Upper lobe of right lung (tissue), 1 donor: Measurements from ENCODE around the gene KIFC1. TPM values are rescaled to one million over a fixed set of nuclear protein-coding genes. Genes with fewer than 3 reads are reported as not detected.
A peak's percentile ranks its signal among the peaks of the same experiment; 100 is the strongest.

Experiments used
- ATAC-seq: fragments of 200-7000 bp; cut with Tn5 transposase; one replicate; pipeline ENCODE4 v1.9.1; 2020; ENCODE audit warnings: mild to moderate bottlenecking, moderate library complexity
- DNase-seq: peaks from one replicate; pipeline ENCODE4 v3.0.0-alpha.2; 2020
- H3K27ac ChIP-seq: fragments of 200-600 bp; one replicate; pipeline ENCODE4 v1.8.0; 2022
- H3K27me3 ChIP-seq: fragments of 200-600 bp; one replicate; pipeline ENCODE4 v1.8.0; 2022; ENCODE audit warnings: mild to moderate bottlenecking
- H3K36me3 ChIP-seq: fragments of 200-600 bp; one replicate; pipeline ENCODE4 v1.8.0; 2022
- H3K4me1 ChIP-seq: fragments of 200-600 bp; one replicate; pipeline ENCODE4 v1.8.0; 2022
- H3K4me3 ChIP-seq: fragments of 200-600 bp; one replicate; pipeline ENCODE4 v1.8.0; 2022; ENCODE audit warnings: mild to moderate bottlenecking
- H3K9me3 ChIP-seq: fragments of 200-600 bp; one replicate; pipeline ENCODE4 v1.8.0; 2022
- CTCF ChIP-seq: fragments of 200-600 bp; IDR thresholded peaks from one replicate; pipeline ENCODE4 v1.8.0; 2022; ENCODE audit warnings: antibody characterized with exemption
- intact Hi-C: fragments of 100-400 bp; cut with DNase I; formaldehyde crosslinking; loops from one replicate; pipeline ENCODE4 v1.11.0; 2022
- total RNA-seq: library from RNA; stranded (reverse); fragmentation: NEBNext Ultra II Directional; extraction: Animal tissue kit (Norgen Biotek cat#: 25700); gene quantifications from one replicate; pipeline ENCODE4 v1.2.1, GENCODE V29; 2021
- donor health status: DM: no; HTN: yes; CAD: no; lungs with severe emphysema.

KIFC1 gene
- total RNA-seq, 1 donor from 2014 or later, result 2.3 TPM

GRCh38 chr6:33442283-33442682, 50.7 kb downstream of the KIFC1 start:
- Histone ChIP-seq H3K4me3 (no peak overlapping the region), H3K4me1 (no peaks in the 10 kb centered on the region), H3K36me3 (peaks cover 29% of the 10 kb centered on the region), H3K27me3 (no peaks in the 10 kb centered on the region), H3K9me3 (no peaks in the 10 kb centered on the region), H3K27ac (no peak overlapping the region)
- TF ChIP-seq CTCF, result no peak
- DNase-seq (no peak), ATAC-seq (no peak)
- intact Hi-C loops, result no loop called here

GRCh38 chr6:33443025-33443424, 51.4 kb downstream of the KIFC1 start:
- Histone ChIP-seq H3K27ac (no peak overlapping the region), H3K4me3 (no peak overlapping the region), H3K36me3 (peaks cover 28% of the 10 kb centered on the region), H3K4me1 (no peaks in the 10 kb centered on the region), H3K9me3 (no peaks in the 10 kb centered on the region), H3K27me3 (no peaks in the 10 kb centered on the region)
- intact Hi-C loops, result no loop called here
- no peak for ATAC-seq
- DNase-seq, result no peak
- TF ChIP-seq CTCF, result no peak

GRCh38 chr6:33443619-33444504, 52.2 kb downstream of the KIFC1 start:
- H3K9me3 ChIP-seq, result no peaks in the 10 kb centered on the region
- H3K27me3 ChIP-seq, result no peaks in the 10 kb centered on the region
- no peak for ATAC-seq
- no peak for TF ChIP-seq CTCF
- intact Hi-C loops, result no loop called here
- no peak overlapping the region for H3K4me3 ChIP-seq
- DNase-seq, result no peak
- no peaks in the 10 kb centered on the region for H3K4me1 ChIP-seq
- no peak overlapping the region for H3K27ac ChIP-seq
- peaks cover 28% of the 10 kb centered on the region for H3K36me3 ChIP-seq

- no peak overlapping the region for H3K4me3 ChIP-seq
- H3K27ac ChIP-seq, result peak overlapping the region; percentile 61
- TF ChIP-seq CTCF, result no peak
- H3K27me3 ChIP-seq, result no peaks in the 10 kb centered on the region
- H3K4me1 ChIP-seq, result no peaks in the 10 kb centered on the region
- no peak for DNase-seq
- H3K36me3 ChIP-seq, result peaks cover 28% of the 10 kb centered on the region
- H3K9me3 ChIP-seq, result no peaks in the 10 kb centered on the region
- intact Hi-C loops, result no loop called here
- ATAC-seq, result peak; percentile 61
Observed at GRCh38 chr6:33445119-33445603, 53.5 kb downstream of the KIFC1 start.

- TF ChIP-seq CTCF, result no peak
Observed at GRCh38 chr6:33446356-33446755, 54.7 kb downstream of the KIFC1 start.

More at GRCh38 chr6:33446356-33446755, 54.7 kb downstream of the KIFC1 start:
- H3K4me1 ChIP-seq, result no peaks in the 10 kb centered on the region
- no peaks in the 10 kb centered on the region for H3K27me3 ChIP-seq
- intact Hi-C loops, result no loop called here
- DNase-seq (no peak), ATAC-seq (no peak)
- peak overlapping the region; percentile 61 for H3K27ac ChIP-seq
- peaks cover 26% of the 10 kb centered on the region for H3K36me3 ChIP-seq
- no peak overlapping the region for H3K4me3 ChIP-seq
- no peaks in the 10 kb centered on the region for H3K9me3 ChIP-seq
